ENCODE results near the gene SLC6A20. TPM values are rescaled to one million over a fixed set of nuclear protein-coding genes. Genes with fewer than 3 reads are reported as not detected.

SLC6A20 gene
- total RNA-seq, 1 donor from 2014 or later, result not detected

- H3K36me3 Mint-ChIP-seq, result peaks cover 57% of the 10 kb centered on the region
- no peak for TF ChIP-seq CTCF (IDR thresholded peaks at IDR 0.05; ENCODE audit: unreplicated experiment)
- peaks cover 7% of the 10 kb centered on the region for H3K9me3 Mint-ChIP-seq
- DNase-seq (ENCODE audit: low spot score in 2 of 2, unreplicated experiment in 2 of 2), result no peak
- H3K4me3 Mint-ChIP-seq, result no peak overlapping the region
- no peaks in the 10 kb centered on the region for H3K4me1 Mint-ChIP-seq
- H3K27ac Mint-ChIP-seq, result no peak overlapping the region
- H3K27me3 Mint-ChIP-seq (ENCODE audit: low read depth), result no peaks in the 10 kb centered on the region
Observed at GRCh38 chr3:45729614-45730013, 66.7 kb downstream of the SLC6A20 start.

GRCh38 chr3:45724911-45725310 is 71.4 kb downstream of the SLC6A20 start:
- Mint-ChIP-seq H3K27me3 (ENCODE audit: low read depth) (no peaks in the 10 kb centered on the region), H3K36me3 (peaks cover 61% of the 10 kb centered on the region), H3K4me1 (peaks cover 6% of the 10 kb centered on the region), H3K27ac (no peak overlapping the region), H3K4me3 (no peak overlapping the region), H3K9me3 (peaks cover 6% of the 10 kb centered on the region)
- no peak for TF ChIP-seq CTCF (IDR thresholded peaks at IDR 0.05; ENCODE audit: unreplicated experiment)
- no peak for DNase-seq (ENCODE audit: low spot score in 2 of 2, unreplicated experiment in 2 of 2)

- H3K36me3 Mint-ChIP-seq, result peaks cover 44% of the 10 kb centered on the region
- H3K4me1 Mint-ChIP-seq, result peaks cover 10% of the 10 kb centered on the region
- H3K4me3 Mint-ChIP-seq, result no peak overlapping the region
- no peak for TF ChIP-seq CTCF (IDR thresholded peaks at IDR 0.05; ENCODE audit: unreplicated experiment)
- no peaks in the 10 kb centered on the region for H3K9me3 Mint-ChIP-seq
- DNase-seq (ENCODE audit: low spot score in 2 of 2, unreplicated experiment in 2 of 2), result no peak
- H3K27ac Mint-ChIP-seq, result no peak overlapping the region
- no peaks in the 10 kb centered on the region for H3K27me3 Mint-ChIP-seq (ENCODE audit: low read depth)
Observed at GRCh38 chr3:45719655-45720487, 76.5 kb downstream of the SLC6A20 start.

- Mint-ChIP-seq H3K4me3 (no peak overlapping the region), H3K4me1 (peaks cover 22% of the 10 kb centered on the region), H3K36me3 (peaks cover 23% of the 10 kb centered on the region), H3K27me3 (ENCODE audit: low read depth) (no peaks in the 10 kb centered on the region), H3K9me3 (no peaks in the 10 kb centered on the region), H3K27ac (no peak overlapping the region)
- TF ChIP-seq CTCF (IDR thresholded peaks at IDR 0.05; ENCODE audit: unreplicated experiment), result no peak
- no peak for DNase-seq (ENCODE audit: low spot score in 2 of 2, unreplicated experiment in 2 of 2)
Observed at GRCh38 chr3:45716790-45717336, 79.5 kb downstream of the SLC6A20 start.

GRCh38 chr3:45715945-45716344 is 80.4 kb downstream of the SLC6A20 start:
- Mint-ChIP-seq H3K4me3 (no peak overlapping the region), H3K27ac (no peak overlapping the region), H3K36me3 (peaks cover 27% of the 10 kb centered on the region), H3K27me3 (ENCODE audit: low read depth) (no peaks in the 10 kb centered on the region), H3K9me3 (peaks cover 2% of the 10 kb centered on the region), H3K4me1 (peaks cover 22% of the 10 kb centered on the region)
- no peak for DNase-seq (ENCODE audit: low spot score in 2 of 2, unreplicated experiment in 2 of 2)
- TF ChIP-seq CTCF (IDR thresholded peaks at IDR 0.05; ENCODE audit: unreplicated experiment), result no peak
